NT2/D1 (cell line): ENCODE results near the gene ZNF536.

Experiments used
- SUZ12 ChIP-seq: IDR thresholded peaks from 2 replicates; pipeline ENCODE4 v1.6.1; 2011; ENCODE audit not compliant: insufficient read length, insufficient read depth; ENCODE audit errors: extremely low read depth
- ZNF274 ChIP-seq: IDR thresholded peaks from 2 replicates; pipeline ENCODE4 v1.6.1; 2011; ENCODE audit warnings: mild to moderate bottlenecking, low read depth, low read length

GRCh38 chr19:30367421-30367820 lies 4.8 kb upstream of the ZNF536 start:
- TF ChIP-seq ZNF274 (no peak), SUZ12 (no peak)
